Esophagus (tissue), 2 donors: Measurements from ENCODE around the gene DNAJC27. TPM values are rescaled to one million over a fixed set of nuclear protein-coding genes. Genes with fewer than 3 reads are reported as not detected.
"Not testable (repeated sequence)": the region's sequence is repeated elsewhere in the genome, so short reads cannot be mapped to it uniquely, and the experiment has no call there.

Experiments
- H3K27ac ChIP-seq, 2 donors: one replicate each; pipeline ENCODE4 v1.5.1; 2013; ENCODE audit warnings: low read depth in 2 of 2, mild to moderate bottlenecking in 2 of 2, inconsistent platforms in 1 of 2, low read length in 1 of 2, moderate library complexity in 1 of 2
- H3K27me3 ChIP-seq, 2 donors: one replicate each; pipeline ENCODE4 v1.6.1; 2013; ENCODE audit warnings: low read length in 2 of 2, control low read depth in 1 of 2, mild to moderate bottlenecking in 1 of 2; ENCODE audit not compliant: insufficient read depth in 2 of 2, control insufficient read depth in 1 of 2
- H3K36me3 ChIP-seq, 2 donors: one replicate each; pipeline ENCODE4 v1.6.1; 2013; ENCODE audit warnings: low read length in 1 of 2; ENCODE audit not compliant: control insufficient read depth in 2 of 2, insufficient read depth in 2 of 2
- H3K4me1 ChIP-seq, 2 donors: one replicate each; pipeline ENCODE4 v1.6.1; 2013; ENCODE audit warnings: low read length in 1 of 2; ENCODE audit not compliant: control insufficient read depth in 2 of 2, insufficient read depth in 2 of 2
- H3K4me3 ChIP-seq, 2 donors: one replicate each; pipeline ENCODE4 v1.5.1; 2013; ENCODE audit warnings: low read length in 2 of 2, mild to moderate bottlenecking in 2 of 2, low read depth in 1 of 2, moderate library complexity in 1 of 2
- H3K9me3 ChIP-seq, 2 donors: one replicate each; pipeline ENCODE4 v1.6.1; 2013; ENCODE audit warnings: mild to moderate bottlenecking in 2 of 2, low read depth in 1 of 2, low read length in 1 of 2, moderate library complexity in 1 of 2; ENCODE audit not compliant: control insufficient read depth in 2 of 2, insufficient read depth in 1 of 2
- WGBS, 2 donors: extraction: QIAGEN DNeasy Blood & Tissue Kit; methylation state at CpG; one replicate each; pipeline ENCODE4 v1.1.7; 2013; 5-methylcytosine and 5-hydroxymethylcytosine counted together
- polyA plus RNA-seq, 2 donors: library from polyadenylated mRNA; stranded (reverse); fragments of 200-250 nt; gene quantifications; one replicate each; pipeline ENCODE4 v1.2.3, GENCODE V29; 2013
- donor health status: healthy with polysubstance abuse.
- donor health status: Bipolar disorder and iron deficiency.

The DNAJC27 gene
- 1 to 10 TPM; 1.4 TPM for polyA plus RNA-seq

- H3K4me1 ChIP-seq: peaks cover 0 to 2% of the 10 kb centered on the region in 2 donors
- no peaks in the 10 kb centered on the region for H3K27me3 ChIP-seq
- no peaks in the 10 kb centered on the region for H3K9me3 ChIP-seq
- H3K36me3 ChIP-seq: no peaks in the 10 kb centered on the region
- peak within 1 kb of the TSS; percentile 98 for H3K27ac ChIP-seq
- WGBS, 2 donors: 0% methylated on average over 70 to 72 of the region's 72 CpGs
- peak within 1 kb of the TSS; percentile 64 to 91 for H3K4me3 ChIP-seq
These were observed at the start of gene DNAJC27 for GRCh38 chr2:24971536-24972314. TSS of gene DNAJC27 (minus strand) at chr2:24971955. CDS start at chr2:24971904, 51 bp downstream.

- no peak overlapping the region for H3K27ac ChIP-seq
- 88 to 91% methylated on average over 7 of the region's 7 CpGs for WGBS, 2 donors
- no peaks in the 10 kb centered on the region for H3K36me3 ChIP-seq
- no peak overlapping the region for H3K4me3 ChIP-seq
- H3K9me3 ChIP-seq: no peaks in the 10 kb centered on the region
- H3K4me1 ChIP-seq: no peaks in the 10 kb centered on the region
- no peaks in the 10 kb centered on the region for H3K27me3 ChIP-seq
These were observed 46.9 kb upstream of the DNAJC27 start for GRCh38 chr2:25018681-25019080.

DNA sequence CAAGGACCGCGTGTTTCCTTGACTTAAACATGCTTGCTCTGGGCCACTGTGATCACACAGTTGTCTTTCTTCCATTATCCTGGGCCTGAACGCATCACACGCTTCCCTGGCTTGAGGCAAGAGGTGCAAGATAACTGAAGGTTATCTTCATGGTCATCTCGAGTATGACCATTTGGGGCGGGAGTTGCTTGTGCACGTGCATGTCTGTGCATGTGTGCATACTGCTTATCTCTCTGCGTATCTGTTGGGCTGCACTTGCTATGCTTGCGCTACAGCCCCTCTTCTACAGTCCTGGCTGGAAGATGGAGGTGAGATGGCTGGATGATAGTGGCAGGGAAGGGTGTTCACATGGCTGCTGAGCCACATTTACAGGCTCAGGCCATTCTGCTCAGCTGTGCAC lies 42.9 kb upstream of the DNAJC27 start:
- Histone ChIP-seq H3K27me3 (no peaks in the 10 kb centered on the region), H3K4me3 (no peak overlapping the region), H3K27ac (no peak overlapping the region), H3K36me3 (no peaks in the 10 kb centered on the region), H3K4me1 (no peaks in the 10 kb centered on the region), H3K9me3 (no peaks in the 10 kb centered on the region)
- WGBS, 2 donors: 93 to 95% methylated on average over 9 of the region's 9 CpGs

GRCh38 chr2:25011342-25011741 lies 39.6 kb upstream of the DNAJC27 start:
- WGBS, 2 donors: 90 to 94% methylated on average over 2 of the region's 2 CpGs
- H3K27me3 ChIP-seq, H3K4me1 ChIP-seq, H3K27ac ChIP-seq, H3K4me3 ChIP-seq, H3K36me3 ChIP-seq, H3K9me3 ChIP-seq: not testable (repeated sequence)

DNA sequence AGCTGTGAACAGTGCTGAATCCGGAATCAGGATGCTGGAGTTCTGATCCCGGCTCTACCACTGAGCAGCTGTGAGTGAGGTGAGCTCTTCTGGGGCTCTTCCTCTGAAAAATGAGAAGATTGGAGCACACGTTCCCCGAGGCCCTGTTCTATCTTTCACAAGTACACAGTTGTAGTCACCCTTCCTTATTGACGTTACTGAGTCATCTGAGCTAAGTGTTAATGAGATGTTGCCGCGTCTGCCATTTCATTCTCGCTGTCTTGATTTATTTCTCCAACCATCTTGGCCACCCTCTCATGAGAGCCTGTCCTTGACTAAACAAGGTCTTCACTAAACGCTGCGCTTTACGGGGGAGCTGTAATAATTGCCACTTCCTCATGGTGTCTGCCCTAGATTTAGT lies 38.2 kb upstream of the DNAJC27 start:
- no peaks in the 10 kb centered on the region for H3K27me3 ChIP-seq
- H3K9me3 ChIP-seq: no peaks in the 10 kb centered on the region
- H3K4me1 ChIP-seq: no peaks in the 10 kb centered on the region
- H3K27ac ChIP-seq: no peak overlapping the region
- 69 to 72% methylated on average over 11 of the region's 11 CpGs for WGBS, 2 donors
- no peaks in the 10 kb centered on the region for H3K36me3 ChIP-seq
- H3K4me3 ChIP-seq: no peak overlapping the region

DNA sequence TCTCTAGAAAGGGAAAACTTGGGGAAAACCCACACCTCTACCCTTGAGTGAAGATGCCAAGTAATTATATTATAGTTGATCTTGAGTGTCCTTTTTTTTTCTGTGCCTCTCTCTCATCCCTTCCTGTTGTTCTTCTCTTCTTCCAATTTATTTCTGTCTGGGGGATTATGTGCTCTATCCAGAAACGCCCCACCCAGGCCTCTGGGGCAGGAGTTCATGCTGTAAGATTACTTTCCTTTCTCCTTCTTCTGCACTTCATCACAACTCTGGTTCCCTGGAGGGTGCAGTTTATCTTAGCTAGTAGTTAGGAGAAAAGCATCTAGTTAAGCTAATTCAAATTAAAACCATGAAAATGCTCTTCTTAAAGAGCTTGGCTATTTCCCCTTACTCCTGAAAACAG lies 30.3 kb upstream of the DNAJC27 start:
- no peaks in the 10 kb centered on the region for H3K36me3 ChIP-seq
- H3K4me1 ChIP-seq: no peaks in the 10 kb centered on the region
- no peaks in the 10 kb centered on the region for H3K27me3 ChIP-seq
- H3K4me3 ChIP-seq: no peak overlapping the region
- H3K27ac ChIP-seq: no peak overlapping the region
- WGBS, 2 donors: 36 to 76% methylated on average over 1 of the region's 1 CpG
- no peaks in the 10 kb centered on the region for H3K9me3 ChIP-seq

DNA sequence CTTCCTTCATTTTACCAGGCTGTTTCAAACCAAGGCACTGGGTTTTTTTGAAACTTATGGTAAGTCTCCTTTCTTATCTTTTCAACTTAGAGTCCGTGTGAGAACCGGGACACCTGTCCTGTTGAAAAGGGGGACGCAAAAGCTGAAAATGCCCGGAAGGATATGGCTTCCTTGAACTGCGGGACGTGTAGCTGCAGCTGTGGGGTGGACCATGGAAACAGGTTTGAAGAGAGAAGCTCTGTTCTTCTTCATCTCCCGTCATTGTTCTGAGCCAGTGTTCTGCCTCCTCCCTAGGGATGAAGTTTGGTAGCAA lies 29.5 kb upstream of the DNAJC27 start:
- no peaks in the 10 kb centered on the region for H3K36me3 ChIP-seq
- H3K27me3 ChIP-seq: no peaks in the 10 kb centered on the region
- H3K9me3 ChIP-seq: no peaks in the 10 kb centered on the region
- no peak overlapping the region for H3K27ac ChIP-seq
- no peaks in the 10 kb centered on the region for H3K4me1 ChIP-seq
- no peak overlapping the region for H3K4me3 ChIP-seq
- WGBS, 2 donors: 70 to 84% methylated on average over 7 of the region's 7 CpGs

- no peak overlapping the region for H3K4me3 ChIP-seq
- H3K9me3 ChIP-seq: no peaks in the 10 kb centered on the region
- WGBS, 2 donors: 60 to 71% methylated on average over 6 of the region's 6 CpGs
- H3K36me3 ChIP-seq: no peaks in the 10 kb centered on the region
- H3K27me3 ChIP-seq: no peaks in the 10 kb centered on the region
- H3K4me1 ChIP-seq: no peaks in the 10 kb centered on the region
- no peak overlapping the region for H3K27ac ChIP-seq
These were observed 29.0 kb upstream of the DNAJC27 start for GRCh38 chr2:25000503-25001324.

DNA sequence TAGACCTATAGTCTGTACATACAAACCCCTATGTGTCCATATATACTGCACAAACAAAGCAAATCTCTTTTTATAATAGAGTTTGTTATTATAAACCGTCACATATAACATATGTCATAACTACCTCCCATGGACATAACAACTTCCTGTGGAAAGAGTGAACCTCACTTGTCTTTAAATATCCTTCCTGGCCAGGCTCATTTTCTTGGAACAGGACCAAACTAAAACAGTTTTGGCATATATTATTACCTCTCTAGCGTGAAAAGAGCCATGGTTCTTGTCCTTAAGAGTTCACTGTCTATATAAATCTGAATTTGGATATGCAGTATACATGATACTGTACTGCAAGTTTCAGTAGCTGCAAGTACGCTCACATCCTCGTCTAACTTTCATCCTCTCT lies 28.3 kb upstream of the DNAJC27 start:
- no peak overlapping the region for H3K4me3 ChIP-seq
- no peak overlapping the region for H3K27ac ChIP-seq
- H3K4me1 ChIP-seq: no peaks in the 10 kb centered on the region
- 56 to 69% methylated on average over 4 of the region's 4 CpGs for WGBS, 2 donors
- H3K27me3 ChIP-seq: no peaks in the 10 kb centered on the region
- H3K36me3 ChIP-seq: no peaks in the 10 kb centered on the region
- no peaks in the 10 kb centered on the region for H3K9me3 ChIP-seq

GRCh38 chr2:24999097-24999496 lies 27.3 kb upstream of the DNAJC27 start:
- H3K4me1 ChIP-seq, H3K9me3 ChIP-seq, H3K36me3 ChIP-seq, H3K27me3 ChIP-seq, H3K27ac ChIP-seq, H3K4me3 ChIP-seq: not testable (repeated sequence)
- WGBS, 2 donors: 82 to 86% methylated on average over 8 of the region's 8 CpGs
